ENCODE data around the gene KLF5. TPM values are rescaled to one million over a fixed set of nuclear protein-coding genes. Genes with fewer than 3 reads are reported as not detected.
"Not testable (repeated sequence)": the region's sequence is repeated elsewhere in the genome, so short reads cannot be mapped to it uniquely, and the experiment has no call there.

Gene KLF5
- polyA plus RNA-seq, 4 donors = 27.5 to 43.7 (median 36.3) TPM

GRCh38 chr13:73082471-73082870, 23.7 kb downstream of the KLF5 start:
- DNase-seq (ENCODE audit: low read depth in 4 of 4, low spot score in 3 of 4) = no peak

GRCh38 chr13:73082895-73083294, 24.1 kb downstream of the KLF5 start:
- no peak for DNase-seq (ENCODE audit: low read depth in 4 of 4, low spot score in 3 of 4)

- no peak for DNase-seq (ENCODE audit: low read depth in 4 of 4, low spot score in 3 of 4)
Observed at GRCh38 chr13:73088332-73088935, 29.6 kb downstream of the KLF5 start.

DNA sequence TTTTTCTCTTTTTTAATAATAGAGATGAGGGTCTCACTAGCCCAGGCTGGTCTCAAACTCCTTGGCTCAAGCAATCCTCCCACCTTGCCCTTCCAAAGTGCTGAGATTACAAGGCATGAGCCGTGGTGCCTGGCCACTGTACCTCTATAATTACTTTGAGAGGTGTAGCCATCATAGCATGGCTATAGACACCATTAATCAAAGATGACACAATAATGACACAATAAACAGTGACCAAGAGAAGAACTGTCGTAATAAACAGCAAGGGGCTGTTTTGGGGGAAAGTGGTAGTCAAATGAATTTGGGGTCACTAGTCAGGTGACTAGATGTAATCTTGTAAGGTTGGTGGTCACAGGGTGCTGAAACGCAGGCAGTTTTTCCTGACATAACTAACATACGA, 30.4 kb downstream of the KLF5 start:
- DNase-seq (ENCODE audit: low read depth in 4 of 4, low spot score in 3 of 4) = no peak

- DNase-seq (ENCODE audit: low read depth in 4 of 4, low spot score in 3 of 4) = no peak
Observed at GRCh38 chr13:73090116-73090822, 31.5 kb downstream of the KLF5 start.

- no peak for DNase-seq (ENCODE audit: low read depth in 4 of 4, low spot score in 3 of 4)
Observed at GRCh38 chr13:73090823-73091187, 32.0 kb downstream of the KLF5 start.

GRCh38 chr13:73092829-73093228, 34.0 kb downstream of the KLF5 start:
- DNase-seq (ENCODE audit: low read depth in 4 of 4, low spot score in 3 of 4) = peak in 3 of 4 donors; percentile 30 to 53 (median 35)

DNA sequence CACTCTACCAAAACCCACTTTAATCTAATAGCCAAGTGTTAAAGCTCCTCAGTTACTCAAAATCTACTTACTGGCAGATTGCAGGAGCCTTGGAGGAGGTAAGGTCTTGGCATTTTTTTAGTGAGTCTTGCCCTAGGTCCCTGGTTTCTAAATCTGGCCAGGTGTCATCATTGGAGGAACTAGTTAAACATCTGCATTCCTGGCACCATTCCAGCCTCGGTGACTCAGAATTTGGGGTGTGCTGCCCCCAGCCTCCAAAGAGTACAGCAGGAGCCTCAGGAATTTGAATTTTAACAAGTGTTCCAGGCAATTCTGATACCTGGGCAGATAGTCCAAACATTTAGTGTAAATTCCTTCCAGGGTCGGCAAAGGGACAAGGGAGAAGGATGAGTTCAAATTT, 37.4 kb downstream of the KLF5 start:
- DNase-seq (ENCODE audit: low read depth in 4 of 4, low spot score in 3 of 4) = no peak

- no peak for DNase-seq (ENCODE audit: low read depth in 4 of 4, low spot score in 3 of 4)
Observed at GRCh38 chr13:73096638-73097037, 37.8 kb downstream of the KLF5 start.

DNA sequence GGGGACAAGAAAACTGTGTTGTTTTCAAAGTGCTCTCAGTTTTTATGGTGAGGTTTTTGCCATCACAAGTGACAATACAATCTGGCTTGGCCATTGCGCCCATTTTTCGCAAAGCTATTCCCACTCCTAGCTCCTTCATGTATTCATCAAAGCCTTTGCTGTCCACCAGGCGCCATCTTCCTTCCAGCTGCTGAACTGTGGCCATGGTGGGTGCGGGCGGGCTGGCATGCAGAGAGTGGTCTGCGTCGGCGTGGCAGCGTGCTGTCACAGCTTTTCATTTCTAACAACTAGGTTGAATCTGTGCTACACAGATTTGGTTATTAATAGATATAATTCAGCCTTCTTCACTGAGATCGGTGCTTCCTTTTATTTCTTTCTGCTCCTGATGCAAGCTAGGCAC, 42.0 kb downstream of the KLF5 start:
- not testable (repeated sequence) for DNase-seq (ENCODE audit: low read depth in 4 of 4, low spot score in 3 of 4)

DNA sequence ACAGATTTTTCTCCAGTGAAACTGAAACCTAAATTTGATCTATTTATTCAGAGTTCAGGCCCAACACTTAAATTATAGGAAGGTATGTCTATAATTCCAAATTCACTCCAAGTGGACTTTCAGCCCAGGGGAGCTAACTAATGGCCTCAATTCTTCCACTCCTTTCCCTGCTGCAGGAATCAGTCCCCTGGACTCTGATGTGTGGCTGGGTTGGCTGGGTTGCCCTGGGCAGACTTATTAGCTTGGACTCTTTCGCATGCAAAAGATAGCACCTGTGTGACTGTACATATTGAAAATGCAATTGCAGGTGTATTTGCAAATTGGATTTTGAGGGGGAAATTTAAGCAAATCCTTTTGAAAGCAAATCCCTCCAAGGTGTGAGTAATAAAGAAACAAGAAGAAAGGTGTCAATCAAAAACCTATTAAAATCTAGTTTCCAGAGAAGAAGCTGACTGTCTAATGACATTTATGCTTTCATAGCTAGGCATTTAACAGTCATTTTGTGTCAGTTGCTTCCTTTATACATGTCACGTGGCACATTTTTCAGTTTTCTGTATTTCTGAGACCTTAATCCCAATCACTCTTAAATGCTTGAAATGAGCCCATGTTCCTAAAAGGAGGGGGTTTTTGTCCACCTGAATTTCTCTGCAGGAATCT, 42.7 kb downstream of the KLF5 start:
- no peak for DNase-seq (ENCODE audit: low read depth in 4 of 4, low spot score in 3 of 4)

- no peak for DNase-seq (ENCODE audit: low read depth in 4 of 4, low spot score in 3 of 4)
Observed at GRCh38 chr13:73103238-73103637, 44.4 kb downstream of the KLF5 start.

DNA sequence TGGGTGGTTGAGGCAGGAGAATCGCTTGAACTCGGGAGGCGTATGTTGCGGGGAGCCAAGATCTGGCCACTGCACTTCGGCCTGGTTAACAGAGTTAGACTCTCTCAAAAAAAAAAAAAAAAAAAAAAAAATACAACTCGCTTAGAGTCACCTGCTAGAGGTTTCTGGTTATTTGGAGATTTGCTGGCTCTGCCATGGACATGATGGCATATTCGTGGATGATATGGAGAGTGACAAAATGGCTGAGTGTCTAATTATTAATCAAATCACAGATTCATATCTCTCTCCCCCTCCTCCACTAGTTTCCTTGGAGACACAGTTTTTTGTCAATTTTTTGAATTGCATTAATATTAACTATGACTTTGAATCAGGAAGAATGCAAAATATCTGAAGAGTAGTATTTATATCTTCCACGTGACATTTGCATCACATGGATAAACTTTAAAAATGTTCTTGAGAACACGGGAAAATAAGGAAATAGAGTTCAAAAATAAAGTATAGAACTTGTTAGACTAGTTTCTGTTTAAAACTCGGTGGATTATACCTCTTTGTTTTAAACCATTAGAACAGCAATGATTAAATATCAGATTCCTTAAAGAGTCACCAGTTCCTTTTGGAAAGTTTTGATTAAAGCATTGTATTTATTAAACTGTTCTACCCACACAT, 47.8 kb downstream of the KLF5 start:
- no peak for DNase-seq (ENCODE audit: low read depth in 4 of 4, low spot score in 3 of 4)

- no peak for DNase-seq (ENCODE audit: low read depth in 4 of 4, low spot score in 3 of 4)
Observed at GRCh38 chr13:73107481-73107880, 48.7 kb downstream of the KLF5 start.

DNA sequence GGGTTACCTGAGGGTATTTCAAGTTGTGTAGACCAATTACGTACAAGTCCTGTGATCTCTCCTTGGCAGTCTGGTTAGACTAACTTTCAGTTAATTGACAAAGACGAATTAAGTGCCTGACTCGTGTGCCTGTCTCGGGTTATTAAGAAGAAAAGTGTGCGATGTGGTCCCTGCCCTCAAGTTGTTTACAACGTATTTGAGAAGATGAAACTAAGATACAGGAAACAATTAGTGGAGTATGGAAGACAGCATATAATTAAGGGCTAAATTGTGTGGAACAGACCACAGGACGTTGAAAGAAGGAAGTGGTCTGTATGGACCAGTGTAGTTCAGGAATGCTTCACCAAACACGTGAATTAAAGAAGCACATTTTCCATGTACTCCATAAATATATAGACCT, 49.2 kb downstream of the KLF5 start:
- DNase-seq (ENCODE audit: low read depth in 4 of 4, low spot score in 3 of 4) = no peak

DNA sequence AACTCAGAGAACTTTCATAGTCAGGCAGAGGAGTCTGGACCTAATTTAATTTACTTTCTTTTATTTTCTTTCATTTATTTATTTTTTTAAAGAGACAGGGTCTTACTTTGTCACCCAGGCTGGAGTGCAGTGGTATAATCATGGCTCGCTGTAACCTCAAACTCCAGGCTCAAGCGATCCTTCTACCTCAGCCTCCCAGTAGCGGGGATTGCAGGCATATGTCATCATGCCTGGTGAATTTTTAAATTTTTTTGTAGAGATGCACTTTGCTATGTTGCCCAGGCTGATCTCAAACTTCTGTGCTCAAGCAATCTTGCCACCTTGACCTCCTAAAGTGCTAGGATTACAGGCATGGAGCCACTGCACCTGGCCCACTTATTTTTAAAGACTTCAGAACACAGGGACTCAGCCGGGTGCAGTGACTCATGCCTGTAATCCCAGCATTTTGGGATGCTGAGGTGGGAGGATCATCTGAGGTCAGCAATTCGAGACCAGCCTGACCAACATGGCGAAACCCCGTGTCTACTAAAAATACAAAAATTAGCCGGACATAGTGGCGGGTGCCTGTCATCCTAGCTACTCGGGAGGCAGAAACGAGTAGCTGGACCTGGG, 50.6 kb downstream of the KLF5 start:
- no peak for DNase-seq (ENCODE audit: low read depth in 4 of 4, low spot score in 3 of 4)

DNA sequence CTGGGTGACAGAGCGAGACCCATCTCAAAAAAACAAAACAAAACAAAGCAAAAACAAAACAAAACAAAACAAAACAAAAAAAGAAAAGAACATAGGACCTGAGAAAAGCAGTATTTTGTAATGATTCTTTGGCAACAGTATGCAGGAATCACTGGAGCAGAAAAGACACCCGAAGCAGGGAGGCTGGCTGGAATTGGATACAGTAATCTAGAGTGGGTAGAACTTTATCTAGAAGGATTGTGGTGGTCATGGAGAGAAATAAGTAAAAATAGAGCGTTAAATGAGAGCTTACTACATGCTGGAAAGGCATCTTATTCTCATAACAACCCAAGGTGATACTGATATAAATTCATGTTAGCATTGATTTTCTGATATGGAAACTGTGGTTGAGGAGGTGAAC, 51.2 kb downstream of the KLF5 start:
- DNase-seq (ENCODE audit: low read depth in 4 of 4, low spot score in 3 of 4) = no peak

- DNase-seq (ENCODE audit: low read depth in 4 of 4, low spot score in 3 of 4) = no peak
Observed at GRCh38 chr13:73110814-73111213, 52.0 kb downstream of the KLF5 start.

- no peak for DNase-seq (ENCODE audit: low read depth in 4 of 4, low spot score in 3 of 4)
Observed at GRCh38 chr13:73111331-73111730, 52.5 kb downstream of the KLF5 start.

GRCh38 chr13:73119612-73120011, 60.8 kb downstream of the KLF5 start:
- no peak for DNase-seq (ENCODE audit: low read depth in 4 of 4, low spot score in 3 of 4)

Measured in right renal pelvis (tissue), 4 donors.